ENCODE data around the gene RASSF5. TPM values are rescaled to one million over a fixed set of nuclear protein-coding genes. Genes with fewer than 3 reads are reported as not detected.

RASSF5 gene
- total RNA-seq, 1 donor from 2014 or later: 1.2 TPM

DNA sequence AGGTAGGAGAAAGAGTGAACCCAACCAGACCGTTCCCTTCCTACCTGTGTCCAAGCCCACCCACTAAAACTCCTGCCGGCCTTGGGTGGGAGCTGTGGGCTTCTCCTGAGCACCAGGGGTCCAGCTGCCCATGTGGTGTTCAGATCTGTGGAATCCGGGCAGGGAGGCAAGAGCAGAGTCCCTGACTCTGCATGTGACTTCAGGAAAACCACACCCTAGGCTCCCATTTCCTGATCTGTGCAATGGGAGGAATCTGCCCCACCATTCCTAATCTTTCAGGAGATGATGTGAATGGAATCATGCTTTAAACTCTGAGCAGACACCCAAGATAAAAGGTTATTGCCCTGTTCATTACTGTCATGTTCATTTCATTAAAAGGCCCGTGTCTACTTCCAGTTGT, 77.4 kb downstream of the RASSF5 start:
- Mint-ChIP-seq H3K36me3 (ENCODE audit: low read depth, unreplicated experiment) (peaks cover 4% of the 10 kb centered on the region), H3K4me1 (ENCODE audit: unreplicated experiment) (no peaks in the 10 kb centered on the region), H3K4me3 (ENCODE audit: unreplicated experiment) (no peak overlapping the region), H3K9me3 (ENCODE audit: unreplicated experiment) (no peaks in the 10 kb centered on the region), H3K27me3 (ENCODE audit: unreplicated experiment) (peaks cover 5% of the 10 kb centered on the region), H3K27ac (ENCODE audit: unreplicated experiment) (no peak overlapping the region)
- DNase-seq (ENCODE audit: low spot score): no peak
- TF ChIP-seq, protein P1, sequence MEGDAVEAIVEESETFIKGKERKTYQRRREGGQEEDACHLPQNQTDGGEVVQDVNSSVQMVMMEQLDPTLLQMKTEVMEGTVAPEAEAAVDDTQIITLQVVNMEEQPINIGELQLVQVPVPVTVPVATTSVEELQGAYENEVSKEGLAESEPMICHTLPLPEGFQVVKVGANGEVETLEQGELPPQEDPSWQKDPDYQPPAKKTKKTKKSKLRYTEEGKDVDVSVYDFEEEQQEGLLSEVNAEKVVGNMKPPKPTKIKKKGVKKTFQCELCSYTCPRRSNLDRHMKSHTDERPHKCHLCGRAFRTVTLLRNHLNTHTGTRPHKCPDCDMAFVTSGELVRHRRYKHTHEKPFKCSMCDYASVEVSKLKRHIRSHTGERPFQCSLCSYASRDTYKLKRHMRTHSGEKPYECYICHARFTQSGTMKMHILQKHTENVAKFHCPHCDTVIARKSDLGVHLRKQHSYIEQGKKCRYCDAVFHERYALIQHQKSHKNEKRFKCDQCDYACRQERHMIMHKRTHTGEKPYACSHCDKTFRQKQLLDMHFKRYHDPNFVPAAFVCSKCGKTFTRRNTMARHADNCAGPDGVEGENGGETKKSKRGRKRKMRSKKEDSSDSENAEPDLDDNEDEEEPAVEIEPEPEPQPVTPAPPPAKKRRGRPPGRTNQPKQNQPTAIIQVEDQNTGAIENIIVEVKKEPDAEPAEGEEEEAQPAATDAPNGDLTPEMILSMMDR (IDR thresholded peaks at IDR 0.05; ENCODE audit: unreplicated experiment): no peak

DNA sequence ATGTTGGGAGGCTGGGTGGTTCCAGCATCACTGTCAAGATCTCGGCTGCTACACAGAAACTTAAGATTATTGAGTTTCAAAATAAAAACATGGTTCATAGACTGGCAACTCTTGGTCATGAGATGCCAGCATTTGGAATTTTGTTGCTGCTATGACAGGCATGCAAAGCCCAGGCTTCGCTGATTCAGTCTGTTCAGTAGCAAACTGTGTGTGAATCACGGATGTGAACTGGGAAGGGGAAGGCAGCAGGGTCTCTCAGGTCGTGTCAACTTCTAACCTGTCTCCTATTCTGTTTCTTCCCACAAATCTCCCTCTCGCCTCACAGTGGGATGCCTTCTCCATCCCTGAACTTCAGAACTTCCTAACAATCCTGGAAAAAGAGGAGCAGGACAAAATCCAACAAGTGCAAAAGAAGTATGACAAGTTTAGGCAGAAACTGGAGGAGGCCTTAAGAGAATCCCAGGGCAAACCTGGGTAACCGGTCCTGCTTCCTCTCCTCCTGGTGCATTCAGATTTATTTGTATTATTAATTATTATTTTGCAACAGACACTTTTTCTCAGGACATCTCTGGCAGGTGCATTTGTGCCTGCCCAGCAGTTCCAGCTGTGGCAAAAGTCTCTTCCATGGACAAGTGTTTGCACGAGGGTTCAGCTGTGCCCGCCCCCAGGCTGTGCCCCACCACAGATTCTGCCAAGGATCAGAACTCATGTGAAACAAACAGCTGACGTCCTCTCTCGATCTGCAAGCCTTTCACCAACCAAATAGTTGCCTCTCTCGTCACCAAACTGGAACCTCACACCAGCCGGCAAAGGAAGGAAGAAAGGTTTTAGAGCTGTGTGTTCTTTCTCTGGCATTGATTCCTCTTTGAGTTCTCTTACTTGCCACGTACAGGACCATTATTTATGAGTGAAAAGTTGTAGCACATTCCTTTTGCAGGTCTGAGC, 79.4 kb downstream of the RASSF5 start:
- Mint-ChIP-seq H3K36me3 (ENCODE audit: low read depth, unreplicated experiment) (peaks cover 6% of the 10 kb centered on the region), H3K4me1 (ENCODE audit: unreplicated experiment) (no peaks in the 10 kb centered on the region), H3K27me3 (ENCODE audit: unreplicated experiment) (peaks cover 4% of the 10 kb centered on the region), H3K9me3 (ENCODE audit: unreplicated experiment) (no peaks in the 10 kb centered on the region), H3K4me3 (ENCODE audit: unreplicated experiment) (no peak overlapping the region), H3K27ac (ENCODE audit: unreplicated experiment) (no peak overlapping the region)
- TF ChIP-seq, protein P1 (IDR thresholded peaks at IDR 0.05; ENCODE audit: unreplicated experiment): no peak
- no peak for DNase-seq (ENCODE audit: low spot score)

DNA sequence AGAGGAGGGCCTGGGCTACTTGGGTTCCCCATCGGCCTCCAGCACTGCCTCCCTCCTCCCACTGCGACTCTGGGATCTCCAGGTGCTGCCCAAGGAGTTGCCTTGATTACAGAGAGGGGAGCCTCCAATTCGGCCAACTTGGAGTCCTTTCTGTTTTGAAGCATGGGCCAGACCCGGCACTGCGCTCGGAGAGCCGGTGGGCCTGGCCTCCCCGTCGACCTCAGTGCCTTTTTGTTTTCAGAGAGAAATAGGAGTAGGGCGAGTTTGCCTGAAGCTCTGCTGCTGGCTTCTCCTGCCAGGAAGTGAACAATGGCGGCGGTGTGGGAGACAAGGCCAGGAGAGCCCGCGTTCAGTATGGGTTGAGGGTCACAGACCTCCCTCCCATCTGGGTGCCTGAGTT, 80.6 kb downstream of the RASSF5 start:
- TF ChIP-seq, protein P1 (IDR thresholded peaks at IDR 0.05; ENCODE audit: unreplicated experiment): no peak
- Mint-ChIP-seq H3K4me1 (ENCODE audit: unreplicated experiment) (no peaks in the 10 kb centered on the region), H3K4me3 (ENCODE audit: unreplicated experiment) (no peak overlapping the region), H3K27me3 (ENCODE audit: unreplicated experiment) (peaks cover 5% of the 10 kb centered on the region), H3K27ac (ENCODE audit: unreplicated experiment) (no peak overlapping the region), H3K9me3 (ENCODE audit: unreplicated experiment) (no peaks in the 10 kb centered on the region), H3K36me3 (ENCODE audit: low read depth, unreplicated experiment) (peaks cover 15% of the 10 kb centered on the region)
- DNase-seq (ENCODE audit: low spot score): no peak

DNA sequence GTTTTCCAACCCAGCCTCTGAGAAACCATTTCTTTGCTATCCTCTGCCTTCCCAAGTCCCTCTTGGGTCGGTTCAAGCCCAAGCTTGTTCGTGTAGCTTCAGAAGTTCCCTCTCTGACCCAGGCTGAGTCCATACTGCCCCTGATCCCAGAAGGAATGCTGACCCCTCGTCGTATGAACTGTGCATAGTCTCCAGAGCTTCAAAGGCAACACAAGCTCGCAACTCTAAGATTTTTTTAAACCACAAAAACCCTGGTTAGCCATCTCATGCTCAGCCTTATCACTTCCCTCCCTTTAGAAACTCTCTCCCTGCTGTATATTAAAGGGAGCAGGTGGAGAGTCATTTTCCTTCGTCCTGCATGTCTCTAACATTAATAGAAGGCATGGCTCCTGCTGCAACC, 81.2 kb downstream of the RASSF5 start:
- TF ChIP-seq, protein P1 (IDR thresholded peaks at IDR 0.05; ENCODE audit: unreplicated experiment): no peak
- no peaks in the 10 kb centered on the region for H3K9me3 Mint-ChIP-seq (ENCODE audit: unreplicated experiment)
- H3K4me3 Mint-ChIP-seq (ENCODE audit: unreplicated experiment): no peak overlapping the region
- H3K27ac Mint-ChIP-seq (ENCODE audit: unreplicated experiment): no peak overlapping the region
- peaks cover 18% of the 10 kb centered on the region for H3K36me3 Mint-ChIP-seq (ENCODE audit: low read depth, unreplicated experiment)
- no peak for DNase-seq (ENCODE audit: low spot score)
- H3K27me3 Mint-ChIP-seq (ENCODE audit: unreplicated experiment): peaks cover 5% of the 10 kb centered on the region
- H3K4me1 Mint-ChIP-seq (ENCODE audit: unreplicated experiment): no peaks in the 10 kb centered on the region

DNA sequence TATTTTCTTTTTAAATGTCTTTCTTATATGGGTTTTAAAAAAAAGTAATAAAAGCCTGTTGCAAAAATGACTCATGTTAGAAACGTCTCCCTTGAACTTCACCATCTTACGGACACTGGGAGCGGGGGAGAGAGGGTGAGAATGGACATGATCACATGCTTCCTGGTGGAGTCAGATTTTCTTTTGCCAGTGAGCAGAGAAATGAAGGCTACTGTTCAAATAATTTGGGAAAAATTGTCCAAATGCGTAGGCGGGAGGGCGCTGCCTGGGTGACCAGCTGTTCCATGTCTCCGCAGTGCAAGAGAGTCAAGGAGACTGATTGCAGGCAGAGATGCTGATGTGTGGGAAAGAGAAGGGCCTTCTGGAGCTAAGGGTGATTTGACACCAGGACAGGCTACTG, 81.9 kb downstream of the RASSF5 start:
- no peak for DNase-seq (ENCODE audit: low spot score)
- Mint-ChIP-seq H3K9me3 (ENCODE audit: unreplicated experiment) (no peaks in the 10 kb centered on the region), H3K4me3 (ENCODE audit: unreplicated experiment) (no peak overlapping the region), H3K27ac (ENCODE audit: unreplicated experiment) (no peak overlapping the region), H3K27me3 (ENCODE audit: unreplicated experiment) (peaks cover 3% of the 10 kb centered on the region), H3K36me3 (ENCODE audit: low read depth, unreplicated experiment) (peaks cover 18% of the 10 kb centered on the region), H3K4me1 (ENCODE audit: unreplicated experiment) (no peaks in the 10 kb centered on the region)
- TF ChIP-seq, protein P1 (IDR thresholded peaks at IDR 0.05; ENCODE audit: unreplicated experiment): no peak
